ENCODE results near the gene LBHD2. TPM values are rescaled to one million over a fixed set of nuclear protein-coding genes. Genes with fewer than 3 reads are reported as not detected.
A peak's percentile ranks its signal among the peaks of the same experiment; 100 is the strongest.

The LBHD2 gene
- total and polyA plus RNA-seq, 2 of the 13 experiments (the other 11 are each of a cell fraction or from before 2014, with no cell fraction given) = 0.67 to 1.00 TPM

GRCh38 chr14:103099081-103099732, 15.2 kb downstream of the LBHD2 start (continued):
- TF ChIP-seq ZNF337 (CRISPR knock-in tag; IDR thresholded peaks at IDR 0.05; ENCODE audit: borderline replicate concordance, low read depth) = no peak
- TF ChIP-seq, protein P1, sequence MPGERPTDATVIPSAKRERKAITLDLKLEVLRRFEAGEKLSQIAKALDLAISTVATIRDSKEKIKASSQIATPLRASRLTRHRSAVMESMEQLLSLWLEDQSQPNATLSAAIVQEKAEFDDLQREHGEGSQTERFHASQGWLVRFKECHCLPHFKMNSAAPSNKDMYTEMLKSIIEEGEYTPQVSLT (CRISPR knock-in tag; IDR thresholded peaks at IDR 0.05; ENCODE audit: borderline replicate concordance, low read depth) = no peak
- TF ChIP-seq NCOR1 (IDR thresholded peaks at IDR 0.05; ENCODE audit: borderline replicate concordance, low read length) = peak; percentile 84; the same call in 1 of the 2 replicates
- peak; percentile 89; the same call in 1 of the 2 replicates for TF ChIP-seq ZNF557 (CRISPR knock-in tag; IDR thresholded peaks at IDR 0.05)
- peak; percentile 77 for TF ChIP-seq RBFOX2 (IDR thresholded peaks at IDR 0.05; ENCODE audit: low read depth, low read length)
- peak; percentile 37; the same call in 1 of the 2 replicates for TF ChIP-seq ONECUT2 (CRISPR knock-in tag; IDR thresholded peaks at IDR 0.05)
- peak; percentile 75 for TF ChIP-seq GABPB1 (CRISPR knock-in tag; IDR thresholded peaks at IDR 0.05)
- no peak for TF ChIP-seq JUNB (CRISPR knock-in tag; IDR thresholded peaks at IDR 0.05; ENCODE audit: borderline replicate concordance)
- TF ChIP-seq, protein P2, sequence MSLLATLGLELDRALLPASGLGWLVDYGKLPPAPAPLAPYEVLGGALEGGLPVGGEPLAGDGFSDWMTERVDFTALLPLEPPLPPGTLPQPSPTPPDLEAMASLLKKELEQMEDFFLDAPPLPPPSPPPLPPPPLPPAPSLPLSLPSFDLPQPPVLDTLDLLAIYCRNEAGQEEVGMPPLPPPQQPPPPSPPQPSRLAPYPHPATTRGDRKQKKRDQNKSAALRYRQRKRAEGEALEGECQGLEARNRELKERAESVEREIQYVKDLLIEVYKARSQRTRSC (CRISPR knock-in tag; IDR thresholded peaks at IDR 0.05; ENCODE audit: low read depth) = no peak
- no peak for TF ChIP-seq KDM1A (CRISPR knock-in tag; IDR thresholded peaks at IDR 0.05)
- TF ChIP-seq ZC3H4 (CRISPR knock-in tag; IDR thresholded peaks at IDR 0.05; ENCODE audit: borderline replicate concordance) = peak; percentile 26; the same call in 1 of the 2 replicates
- TF ChIP-seq ZNF720 (CRISPR knock-in tag; IDR thresholded peaks at IDR 0.05) = 0 out of 2 replicates have a peak, but pooled peaks have one; percentile 77
- TF ChIP-seq ARNT2 (CRISPR knock-in tag; IDR thresholded peaks at IDR 0.05; ENCODE audit: low read depth) = no peak; the same call in 1 of the 2 replicates
- no peak for TF ChIP-seq NBN (conservative IDR thresholded peaks at IDR 0.05)
- peak; percentile 88 for TF ChIP-seq RXRA (CRISPR knock-in tag; IDR thresholded peaks at IDR 0.05)
- no peak for TF ChIP-seq BHLHE40 (IDR thresholded peaks at IDR 0.05; ENCODE audit: low read length)
- peak; percentile 84 for TF ChIP-seq DR1 (CRISPR knock-in tag; IDR thresholded peaks at IDR 0.05)
- TF ChIP-seq, protein P3, sequence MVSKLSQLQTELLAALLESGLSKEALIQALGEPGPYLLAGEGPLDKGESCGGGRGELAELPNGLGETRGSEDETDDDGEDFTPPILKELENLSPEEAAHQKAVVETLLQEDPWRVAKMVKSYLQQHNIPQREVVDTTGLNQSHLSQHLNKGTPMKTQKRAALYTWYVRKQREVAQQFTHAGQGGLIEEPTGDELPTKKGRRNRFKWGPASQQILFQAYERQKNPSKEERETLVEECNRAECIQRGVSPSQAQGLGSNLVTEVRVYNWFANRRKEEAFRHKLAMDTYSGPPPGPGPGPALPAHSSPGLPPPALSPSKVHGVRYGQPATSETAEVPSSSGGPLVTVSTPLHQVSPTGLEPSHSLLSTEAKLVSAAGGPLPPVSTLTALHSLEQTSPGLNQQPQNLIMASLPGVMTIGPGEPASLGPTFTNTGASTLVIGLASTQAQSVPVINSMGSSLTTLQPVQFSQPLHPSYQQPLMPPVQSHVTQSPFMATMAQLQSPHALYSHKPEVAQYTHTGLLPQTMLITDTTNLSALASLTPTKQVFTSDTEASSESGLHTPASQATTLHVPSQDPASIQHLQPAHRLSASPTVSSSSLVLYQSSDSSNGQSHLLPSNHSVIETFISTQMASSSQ (IDR thresholded peaks at IDR 0.05; ENCODE audit: low read depth) = peak; percentile 88
- TF ChIP-seq, protein P3 (CRISPR knock-in tag; IDR thresholded peaks at IDR 0.05; ENCODE audit: borderline replicate concordance) = peak; percentile 98
- no peak for TF ChIP-seq ZNF7 (CRISPR knock-in tag; IDR thresholded peaks at IDR 0.05)
- peak; percentile 90 for TF ChIP-seq ZBTB10 (CRISPR knock-in tag; IDR thresholded peaks at IDR 0.05; ENCODE audit: borderline replicate concordance)
- 0 out of 2 replicates have a peak, but pooled peaks have one; percentile 27 for TF ChIP-seq MIER2 (CRISPR knock-in tag; IDR thresholded peaks at IDR 0.05)
